AG04450 (cell line): Measurements from ENCODE around the gene OPRD1. TPM values are rescaled to one million over a fixed set of nuclear protein-coding genes. Genes with fewer than 3 reads are reported as not detected.

ENCODE experiments used
- CTCF ChIA-PET: fragments of 300-600, 350-600 bp; formaldehyde crosslinking; extraction: SDS; loops from one replicate; lab custom pipeline; 2022; ENCODE audit warnings: antibody characterized with exemption, inconsistent platforms; lab: Charles Lee
- POLR2A ChIA-PET: fragments of 350-600 bp; formaldehyde crosslinking; extraction: SDS; loops from one replicate; lab custom pipeline; 2021; ENCODE audit warnings: antibody characterized with exemption, inconsistent platforms; lab: Yijun Ruan, JAX
- DNase-seq: peaks from one replicate; pipeline ENCODE4 v3.0.0-alpha.2; 2011; ENCODE audit warnings: low read depth, low spot score
- H3K27ac ChIP-seq: one replicate; pipeline ENCODE4 v1.5.1; 2012; ENCODE audit warnings: low read depth, low read length, control low read depth
- H3K27me3 ChIP-seq: one replicate; pipeline ENCODE4 v1.6.0; 2012; ENCODE audit warnings: low read length; ENCODE audit not compliant: control insufficient read depth, insufficient read depth
- H3K4me3 ChIP-seq: 2 replicates; pipeline ENCODE4 v1.5.1; 2011; ENCODE audit warnings: mild to moderate bottlenecking, low read depth, low read length, control low read depth
- H3K9me3 ChIP-seq: 2 replicates; pipeline ENCODE4 v1.5.1; 2012; ENCODE audit warnings: low read length; ENCODE audit not compliant: control insufficient read depth, insufficient read depth
- polyA plus RNA-seq: library from polyadenylated mRNA; depleted of rRNA; stranded (reverse); fragments of >200 nt; gene quantifications from 2 replicates; pipeline ENCODE4 v1.2.3, GENCODE V29; 2011
- TF ChIP-seq, protein P1 (sequence below): IDR thresholded peaks from 2 replicates; pipeline ENCODE4 v1.5.1; 2011; ENCODE audit warnings: low read depth, low read length, control low read depth, inconsistent platforms

OPRD1 gene
- polyA plus RNA-seq, 1 experiment = not detected

DNA sequence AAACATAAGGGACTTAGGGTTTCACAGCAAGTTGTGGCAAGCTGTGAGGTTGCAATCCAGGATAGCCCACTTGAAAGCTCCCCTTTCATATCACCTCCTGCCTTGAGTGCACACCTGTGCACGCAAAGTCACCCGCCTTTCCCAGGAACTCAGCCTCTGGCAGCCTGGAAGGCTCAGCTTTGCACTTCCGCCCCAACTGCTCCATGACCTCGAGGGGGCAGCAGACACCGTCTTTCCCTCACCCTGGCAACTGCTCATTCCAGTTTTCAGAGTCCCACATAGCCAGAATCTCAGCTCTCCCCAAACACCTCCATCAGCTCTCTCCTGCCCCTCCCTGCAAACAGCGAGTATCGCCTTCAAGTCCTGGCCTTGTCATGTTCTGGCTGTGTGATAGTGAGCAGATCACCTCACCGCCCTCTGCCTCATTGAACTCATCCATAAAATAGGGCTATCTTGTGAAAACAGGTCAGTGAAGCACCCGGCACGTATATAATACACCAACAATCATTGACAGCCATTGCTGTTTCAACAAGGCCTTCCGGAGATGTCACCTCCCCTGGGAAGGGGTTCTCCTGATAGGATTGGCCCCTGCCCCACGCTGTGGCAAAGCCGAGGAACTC lies 70.1 kb downstream of the OPRD1 start:
- CTCF ChIA-PET = interaction anchor here (0.5 to 11.6 kb wide), 46 partner anchors 9 to 1826 kb away, joined by 3 to 712 read pairs (median 4); partner anchors contain the start of genes EPB41 and SRSF4
- Histone ChIP-seq H3K4me3 (no peak overlapping the region), H3K27ac (no peak overlapping the region), H3K27me3 (peaks cover 4% of the 10 kb centered on the region), H3K9me3 (no peaks in the 10 kb centered on the region; the same call in 1 of the 2 replicates)
- peak; percentile 67 for DNase-seq
- TF ChIP-seq, protein P1, sequence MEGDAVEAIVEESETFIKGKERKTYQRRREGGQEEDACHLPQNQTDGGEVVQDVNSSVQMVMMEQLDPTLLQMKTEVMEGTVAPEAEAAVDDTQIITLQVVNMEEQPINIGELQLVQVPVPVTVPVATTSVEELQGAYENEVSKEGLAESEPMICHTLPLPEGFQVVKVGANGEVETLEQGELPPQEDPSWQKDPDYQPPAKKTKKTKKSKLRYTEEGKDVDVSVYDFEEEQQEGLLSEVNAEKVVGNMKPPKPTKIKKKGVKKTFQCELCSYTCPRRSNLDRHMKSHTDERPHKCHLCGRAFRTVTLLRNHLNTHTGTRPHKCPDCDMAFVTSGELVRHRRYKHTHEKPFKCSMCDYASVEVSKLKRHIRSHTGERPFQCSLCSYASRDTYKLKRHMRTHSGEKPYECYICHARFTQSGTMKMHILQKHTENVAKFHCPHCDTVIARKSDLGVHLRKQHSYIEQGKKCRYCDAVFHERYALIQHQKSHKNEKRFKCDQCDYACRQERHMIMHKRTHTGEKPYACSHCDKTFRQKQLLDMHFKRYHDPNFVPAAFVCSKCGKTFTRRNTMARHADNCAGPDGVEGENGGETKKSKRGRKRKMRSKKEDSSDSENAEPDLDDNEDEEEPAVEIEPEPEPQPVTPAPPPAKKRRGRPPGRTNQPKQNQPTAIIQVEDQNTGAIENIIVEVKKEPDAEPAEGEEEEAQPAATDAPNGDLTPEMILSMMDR = peak; percentile 98
- POLR2A ChIA-PET = interaction anchor here (0.6 to 1.2 kb wide), 4 partner anchors 151 to 321 kb away, joined by 3 to 7 read pairs (median 3); no protein-coding TSS in a partner anchor

DNA sequence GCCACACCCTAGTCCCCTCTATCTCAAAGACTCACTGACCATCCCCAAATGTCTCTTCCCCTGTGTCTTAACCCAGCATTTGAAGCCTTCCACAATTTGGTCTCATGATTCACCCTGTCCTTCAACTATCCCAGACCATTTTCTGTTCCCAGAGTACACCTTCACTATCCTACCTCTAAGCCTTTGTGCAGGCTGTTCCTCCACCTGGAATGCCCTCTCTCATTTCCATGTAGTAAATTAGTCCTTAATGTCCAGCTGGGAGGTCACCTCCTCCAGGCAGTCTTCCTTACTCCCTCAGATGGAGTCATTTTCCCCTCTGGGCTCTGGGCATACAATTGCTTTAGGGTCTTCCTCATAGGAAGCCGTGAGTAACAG lies 71.3 kb downstream of the OPRD1 start:
- H3K4me3 ChIP-seq = no peak overlapping the region
- POLR2A ChIA-PET = no interaction called here
- peaks cover 10% of the 10 kb centered on the region for H3K27me3 ChIP-seq
- TF ChIP-seq, protein P1 = no peak
- CTCF ChIA-PET = interaction anchor here (0.5 to 11.6 kb wide), 4 partner anchors 107 to 320 kb away, joined by 6 to 712 read pairs (median 70); no protein-coding TSS in a partner anchor
- H3K9me3 ChIP-seq = no peaks in the 10 kb centered on the region; the same call in 1 of the 2 replicates
- H3K27ac ChIP-seq = no peak overlapping the region
- no peak for DNase-seq

DNA sequence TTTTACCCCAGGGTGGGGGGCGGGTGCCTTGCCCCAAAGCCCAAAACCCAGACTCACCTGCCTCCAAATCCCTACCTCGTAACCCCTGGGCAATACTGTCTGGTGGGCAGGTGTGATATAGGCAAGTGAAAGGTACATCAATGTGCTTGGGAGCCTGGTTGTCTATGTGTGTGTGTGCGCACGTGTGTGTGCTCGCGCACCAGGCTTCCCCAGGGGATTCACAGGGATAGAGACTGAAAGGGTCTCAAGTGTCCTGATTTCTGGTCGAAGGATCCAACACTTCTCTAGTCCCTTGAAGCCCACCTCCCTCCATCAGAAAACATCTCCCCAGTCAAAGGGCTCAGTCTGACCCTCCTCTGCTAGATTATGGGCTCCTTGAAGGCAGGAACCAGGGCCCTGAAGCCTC lies 73.5 kb downstream of the OPRD1 start:
- Histone ChIP-seq H3K9me3 (no peaks in the 10 kb centered on the region; the same call in 1 of the 2 replicates), H3K27ac (no peak overlapping the region), H3K4me3 (no peak overlapping the region), H3K27me3 (peaks cover 11% of the 10 kb centered on the region)
- no peak for DNase-seq
- ChIA-PET CTCF (interaction anchor here (0.7 to 11.6 kb wide), 9 partner anchors 8 to 1822 kb away, joined by 3 to 712 read pairs (median 6); partner anchors contain the start of gene SRSF4), POLR2A (interaction anchor here (0.7 kb wide), 2 partner anchors 85 to 93 kb away, joined by 3 to 8 read pairs; no protein-coding TSS in a partner anchor)
- TF ChIP-seq, protein P1 = no peak

DNA sequence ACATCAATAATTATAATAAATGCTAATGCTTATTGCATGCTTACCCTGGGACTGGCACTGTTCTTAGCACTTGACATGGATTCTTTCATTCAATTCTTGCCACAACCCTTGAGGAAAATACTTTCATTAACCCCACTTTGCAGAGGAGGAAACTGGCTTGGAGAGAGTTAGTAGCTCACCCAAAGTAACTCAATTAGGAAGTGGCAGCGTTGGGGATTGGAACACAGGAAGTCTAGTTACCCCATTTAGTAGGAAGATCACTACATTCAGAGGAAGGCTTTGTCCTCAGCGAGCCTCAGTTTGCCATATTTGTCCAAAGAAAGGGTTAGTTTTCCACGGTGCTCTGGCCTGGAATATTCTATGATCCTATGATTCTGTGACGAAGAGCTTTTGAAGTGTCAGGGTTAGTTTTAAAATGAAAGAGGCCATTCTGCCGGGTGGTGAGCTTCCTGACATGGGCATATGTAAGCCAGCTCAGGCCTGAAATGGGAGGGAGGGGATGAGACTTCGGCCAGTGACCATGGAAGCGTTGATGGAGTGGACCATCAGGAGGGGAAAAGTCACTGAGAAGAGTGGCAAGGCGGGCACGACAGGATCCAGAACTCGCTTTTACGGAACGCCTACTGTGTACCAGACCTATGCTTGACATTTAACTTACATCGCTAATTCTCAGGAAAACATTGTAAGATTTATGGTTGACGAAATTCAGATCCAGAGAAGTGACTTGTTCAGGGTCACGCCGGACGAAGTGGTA lies 74.2 kb downstream of the OPRD1 start:
- Histone ChIP-seq H3K27me3 (peaks cover 11% of the 10 kb centered on the region), H3K4me3 (no peak overlapping the region), H3K9me3 (no peaks in the 10 kb centered on the region; the same call in 1 of the 2 replicates), H3K27ac (no peak overlapping the region)
- TF ChIP-seq, protein P1 = no peak
- no peak for DNase-seq
- ChIA-PET CTCF (interaction anchor here (1.0 to 11.6 kb wide), 2 partner anchors 151 to 316 kb away, joined by 7 to 712 read pairs; no protein-coding TSS in a partner anchor), POLR2A (no interaction called here)
